K562 (cell line): ENCODE data around the gene KIAA0825. TPM values are rescaled to one million over a fixed set of nuclear protein-coding genes. Genes with fewer than 3 reads are reported as not detected.

Experiments
- ATAC-seq: fragments of 200-7000 bp; cut with Tn5 transposase; 3 replicates; pipeline ENCODE4 v1.9.1; 2020; ENCODE audit warnings: moderate library complexity
- BruUV-seq: library from RNA; stranded (reverse); fragments of 400-500 nt; replicated peaks from 2 replicates; lab custom pipeline; 2021; lab: Mats Ljungman, UMichigan
- CTCF ChIA-PET: fragments of 300-600 bp; formaldehyde crosslinking; extraction: SDS; loops from one replicate; lab custom pipeline; 2021; ENCODE audit warnings: low intra/inter-chr PET ratio; lab: Yijun Ruan, JAX
- POLR2A ChIA-PET: fragments of 300-600, 350-650 bp; sonication (Branson Sonifier 250); formaldehyde crosslinking; extraction: SDS; loops from one replicate; lab custom pipeline; 2021; ENCODE audit warnings: antibody characterized with exemption, inconsistent platforms; lab: Yijun Ruan, JAX
- DNase-seq, 4 experiments: peaks; one replicate each; pipeline versions ENCODE4 v3.0.0 to v3.0.0-alpha.2; 2011 to 2018; ENCODE audit warnings: low spot score in 3 of 4, mixed read lengths in 3 of 4; ENCODE audit errors: extremely low read depth in 1 of 4
- FAIRE-seq: peaks from 2 replicates; lab custom pipeline; 2011; peaks lifted over from hg19 to GRCh38; lab: Jason Lieb, UNC
- H2AFZ ChIP-seq: 2 replicates; pipeline ENCODE4 v1.6.0; 2011; ENCODE audit warnings: low read depth, low read length, control low read depth, inconsistent platforms
- H3K27ac ChIP-seq: fragments of 200-600 bp; 3 replicates; pipeline ENCODE4 v1.8.0; 2011; ENCODE audit warnings: low read depth, mild to moderate bottlenecking, control low read depth, inconsistent platforms, low read length, moderate library complexity, mixed read lengths; ENCODE audit errors: extremely low read depth
- H3K27me3 ChIP-seq, 2 experiments: fragments of 300-600 bp in 1 of 2; 2 replicates in 1 of 2; 3 replicates in 1 of 2; pipeline versions ENCODE4 v1.6.0 to v1.8.0; 2011; ENCODE audit warnings: inconsistent platforms in 2 of 2, low read length in 2 of 2, mild to moderate bottlenecking in 1 of 2, mixed read lengths in 1 of 2, moderate library complexity in 1 of 2; ENCODE audit not compliant: control insufficient read depth in 2 of 2, insufficient read depth in 2 of 2
- H3K36me3 ChIP-seq: fragments of 300-600 bp; 3 replicates; pipeline ENCODE4 v1.8.0; 2011; ENCODE audit warnings: mild to moderate bottlenecking, low read length, inconsistent platforms; ENCODE audit not compliant: control insufficient read depth, insufficient read depth
- H3K4me1 ChIP-seq, 2 experiments: fragments of 200-600 bp in 1 of 2; replicated peaks in 1 of 2; 2 replicates in 1 of 2; 3 replicates in 1 of 2; pipeline versions ENCODE4 v1.5.1 to v1.8.0; 2011; ENCODE audit warnings: inconsistent platforms in 2 of 2, low read length in 2 of 2, mild to moderate bottlenecking in 1 of 2, mixed read lengths in 1 of 2, moderate library complexity in 1 of 2; ENCODE audit not compliant: control insufficient read depth in 2 of 2, insufficient read depth in 2 of 2
- H3K4me2 ChIP-seq: 2 replicates; pipeline ENCODE4 v1.6.1; 2011; ENCODE audit warnings: low read length, control low read depth, inconsistent platforms, mixed read lengths; ENCODE audit not compliant: insufficient read depth
- H3K4me3 ChIP-seq: fragments of 200-600 bp; sonication (generic), shearing (Covaris generic); 2 replicates; pipeline ENCODE4 v1.5.1; 2016; ENCODE audit warnings: control low read depth, inconsistent platforms
- H3K79me2 ChIP-seq: fragments of 200-600 bp; 3 replicates; pipeline ENCODE4 v1.8.0; 2011; ENCODE audit warnings: low read length, inconsistent platforms; ENCODE audit not compliant: control insufficient read depth, insufficient read depth
- H3K9ac ChIP-seq, 2 experiments: 2 replicates each; pipeline versions ENCODE4 v1.6.0 to v1.6.1; 2011; ENCODE audit warnings: low read depth in 2 of 2, low read length in 2 of 2, control low read depth in 1 of 2, inconsistent platforms in 1 of 2, mild to moderate bottlenecking in 1 of 2, mixed read lengths in 1 of 2; ENCODE audit not compliant: insufficient read depth in 1 of 2
- H3K9me1 ChIP-seq: one replicate; pipeline ENCODE4 v1.6.0; 2011; ENCODE audit warnings: inconsistent platforms, mild to moderate bottlenecking, low read length, moderate library complexity; ENCODE audit not compliant: control insufficient read depth, insufficient read depth
- H3K9me3 ChIP-seq: replicated peaks from 2 replicates; pipeline ENCODE4 v1.5.1; 2011; ENCODE audit warnings: low read depth, low read length, inconsistent platforms; ENCODE audit not compliant: control insufficient read depth, insufficient read depth
- H4K20me1 ChIP-seq: replicated peaks from 2 replicates; pipeline ENCODE4 v1.6.1; 2011; ENCODE audit warnings: low read length, inconsistent platforms, mixed read lengths; ENCODE audit not compliant: control insufficient read depth, insufficient read depth
- ATF1 ChIP-seq, 2 experiments: fragments of 450-650 bp in 1 of 2; IDR thresholded peaks; 2 replicates each; pipeline ENCODE4 v1.6.1; 2016; ENCODE audit warnings: missing compliant biosample characterization in 1 of 2, missing genetic modification characterization in 1 of 2
- CBX8 ChIP-seq: fragments of 200-600 bp; sonication (generic); IDR thresholded peaks from 2 replicates; pipeline ENCODE4 v1.6.1; 2012; ENCODE audit warnings: borderline replicate concordance, mixed run types, low read depth, mild to moderate bottlenecking, moderate library complexity, mixed read lengths, low read length, control low read depth, inconsistent platforms; ENCODE audit not compliant: poor library complexity, severe bottlenecking; ENCODE audit errors: extremely low read depth
- DPF2 ChIP-seq: fragments of 450-650 bp; IDR thresholded peaks from 2 replicates; pipeline ENCODE4 v1.6.1; 2016
- HOXB6 ChIP-seq: fragments of 250-450 bp; sonication (Bioruptor Pico); IDR thresholded peaks from 2 replicates; pipeline ENCODE4 v1.5.1; 2022; ENCODE audit warnings: mild to moderate bottlenecking, borderline replicate concordance
- IFI16 ChIP-seq: fragments of 250-450 bp; sonication (Bioruptor Pico); IDR thresholded peaks from 2 replicates; pipeline ENCODE4 v2.1.2; 2022; ENCODE audit warnings: mild to moderate bottlenecking, inconsistent platforms
- TAF15 ChIP-seq: fragments of 200-400 bp; formaldehyde crosslinking; IDR thresholded peaks from 2 replicates; pipeline ENCODE4 v1.6.1; 2017; ENCODE audit warnings: mild to moderate bottlenecking, low read depth, low read length, moderate library complexity
- TBP ChIP-seq: optimal IDR thresholded peaks from 2 replicates; pipeline ENCODE3; 2011; ENCODE audit warnings: low read depth, low read length, improper control_type of control experiment
- YBX1 ChIP-seq: fragments of 450-650 bp; IDR thresholded peaks from 2 replicates; pipeline ENCODE4 v1.7.1; 2016; ENCODE audit warnings: mild to moderate bottlenecking
- ZBTB17 ChIP-seq: fragments of 450-650 bp; formaldehyde crosslinking; IDR thresholded peaks from 2 replicates; pipeline ENCODE4 v1.4.0; 2020; ENCODE audit warnings: mild to moderate bottlenecking
- ZBTB34 ChIP-seq: fragments of 250-450 bp; sonication (Bioruptor Pico); IDR thresholded peaks from 2 replicates; pipeline ENCODE4 v1.8.0; 2021; ENCODE audit warnings: mild to moderate bottlenecking, moderate library complexity
- ZBTB8A ChIP-seq: fragments of 450-650 bp; IDR thresholded peaks from 2 replicates; pipeline ENCODE4 v1.6.1; 2018; ENCODE audit warnings: mild to moderate bottlenecking, moderate library complexity; ENCODE audit not compliant: partially characterized antibody
- WGBS: fragments of 100-300 bp; shearing (Covaris generic); methylation state at CpG from one replicate; pipeline ENCODE4 v1.1.6; 2016; ENCODE audit warnings: low coverage, mixed read lengths; ENCODE audit not compliant: insufficient coverage; ENCODE audit errors: missing lambda C conversion rate; 5-methylcytosine and 5-hydroxymethylcytosine counted together
- in situ Hi-C: fragments of 300-500 bp; cut with MboI; formaldehyde crosslinking; loops from 4 replicates; pipeline ENCODE4 v1.15.0; 2018; ENCODE audit warnings: inconsistent platforms, mixed read lengths
- intact Hi-C: fragments of 100-400 bp; cut with micrococcal nuclease; formaldehyde crosslinking; loops from 2 replicates; pipeline ENCODE4 v1.14.2; 2022
- polyA plus RNA-seq, 8 experiments: library from polyadenylated mRNA; depleted of rRNA in 4 of 8; stranded (reverse) in 5 of 8; unstranded in 3 of 8; fragments of >200 nt; fragmentation: Nextera tagmentation in 2 of 8; fragmentation: Illumina TruSeq in 1 of 8; extraction: Ambion mirVana in 2 of 8; extraction: Trizol in 1 of 8; gene quantifications; 2 replicates each; pipeline versions ENCODE4 v1.2.1 to v1.2.3, GENCODE V29; 2011 to 2014; ENCODE audit warnings: inconsistent platforms in 1 of 8, missing spikeins in 1 of 8
- total RNA-seq, 7 experiments: library from RNA; depleted of rRNA in 6 of 7; stranded (reverse); fragments of >200 nt in 6 of 7; fragmentation: Illumina TruSeq in 2 of 7; extraction: Trizol in 2 of 7; gene quantifications; 2 replicates each; pipeline versions ENCODE4 v1.2.1 to v1.2.3, GENCODE V29; 2011 to 2021; ENCODE audit warnings: low replicate concordance in 1 of 7

Gene KIAA0825
- total and polyA plus RNA-seq, 9 of the 15 experiments (the other 6 are each of a cell fraction or from before 2014, with no cell fraction given): 0.05 to 0.36 (median 0.16) TPM; not detected in 1

- no peak for TF ChIP-seq ATF1 (CRISPR knock-in tag; IDR thresholded peaks at IDR 0.05)
- no peak for TF ChIP-seq ATF1 (tag; IDR thresholded peaks at IDR 0.05)
- TF ChIP-seq ZBTB17 (CRISPR knock-in tag): no peak
Observed at GRCh38 chr5:94283093-94283492, 335.3 kb downstream of the KIAA0825 start (continued).

- intact Hi-C loops (no loop called here), in situ Hi-C loops (no loop called here)
- FAIRE-seq (no peak), ATAC-seq (no peak), DNase-seq (no peak)
- WGBS: 4% methylated on average over 2 of the region's 2 CpGs
- H3K4me3 ChIP-seq: no peak overlapping the region
- H3K4me1 ChIP-seq: no peaks in the 10 kb centered on the region
- no peaks in the 10 kb centered on the region for H3K9me1 ChIP-seq
- no peak for TF ChIP-seq YBX1
- TF ChIP-seq ZBTB34 (CRISPR knock-in tag): no peak
- TF ChIP-seq TAF15: no peak
- no peak for TF ChIP-seq IFI16 (CRISPR knock-in tag)
- TF ChIP-seq HOXB6 (CRISPR knock-in tag): no peak
- no peak for TF ChIP-seq CBX8
- no peak for TF ChIP-seq TBP
- TF ChIP-seq ZBTB8A: no peak
- TF ChIP-seq DPF2: no peak
- no peaks in the 10 kb centered on the region for H3K79me2 ChIP-seq
- H3K27ac ChIP-seq: no peak overlapping the region
- no peak overlapping the region for H3K9ac ChIP-seq
- no peaks in the 10 kb centered on the region for H3K36me3 ChIP-seq
- no peaks in the 10 kb centered on the region for H3K27me3 ChIP-seq
- no peak overlapping the region for H3K4me2 ChIP-seq
- H4K20me1 ChIP-seq: no peaks in the 10 kb centered on the region
- H3K9me3 ChIP-seq: no peaks in the 10 kb centered on the region
- POLR2A ChIA-PET: no interaction called here
- CTCF ChIA-PET: no interaction called here
- BruUV-seq: no TSS peak
- no peak overlapping the region for H2AFZ ChIP-seq
Observed at GRCh38 chr5:94281236-94281801, 337.1 kb downstream of the KIAA0825 start.
